Astrocyte (in vitro differentiated cells and primary cell): ENCODE results near the gene MOCS3.

ENCODE experiments used
- EZH2 ChIP-seq: IDR thresholded peaks from 2 replicates; pipeline ENCODE4 v1.6.1; 2012; ENCODE audit warnings: mild to moderate bottlenecking, low read length, inconsistent platforms; ENCODE audit not compliant: insufficient read depth
- TF ChIP-seq, protein P1 (sequence below): IDR thresholded peaks from 2 replicates; pipeline ENCODE4 v1.5.1; 2011; ENCODE audit warnings: low read depth, mild to moderate bottlenecking, inconsistent platforms, low read length, moderate library complexity; ENCODE audit not compliant: insufficient read depth

DNA sequence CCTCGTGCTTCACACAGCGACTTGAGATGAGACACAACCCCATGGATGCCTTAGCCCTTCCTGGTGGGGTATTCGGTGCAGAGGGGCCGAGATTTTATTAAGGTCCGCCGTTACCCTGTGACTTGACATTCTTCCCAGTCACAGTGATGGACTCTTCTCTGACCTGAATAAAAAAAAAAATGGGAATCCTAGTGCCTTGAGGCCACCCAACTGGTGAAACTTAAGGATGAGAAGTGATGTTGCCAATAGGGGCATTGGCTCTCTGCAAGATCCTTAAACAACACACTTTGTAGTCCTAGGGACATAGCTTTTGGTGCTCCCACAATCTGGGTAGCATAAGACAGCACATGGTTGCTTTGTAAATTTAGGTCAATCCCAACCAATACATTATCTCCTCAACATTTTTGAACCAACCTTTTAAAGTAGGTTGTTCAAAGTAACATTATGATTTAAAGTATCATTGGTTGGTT lies 26.6 kb upstream of the MOCS3 start:
- TF ChIP-seq, protein P1, sequence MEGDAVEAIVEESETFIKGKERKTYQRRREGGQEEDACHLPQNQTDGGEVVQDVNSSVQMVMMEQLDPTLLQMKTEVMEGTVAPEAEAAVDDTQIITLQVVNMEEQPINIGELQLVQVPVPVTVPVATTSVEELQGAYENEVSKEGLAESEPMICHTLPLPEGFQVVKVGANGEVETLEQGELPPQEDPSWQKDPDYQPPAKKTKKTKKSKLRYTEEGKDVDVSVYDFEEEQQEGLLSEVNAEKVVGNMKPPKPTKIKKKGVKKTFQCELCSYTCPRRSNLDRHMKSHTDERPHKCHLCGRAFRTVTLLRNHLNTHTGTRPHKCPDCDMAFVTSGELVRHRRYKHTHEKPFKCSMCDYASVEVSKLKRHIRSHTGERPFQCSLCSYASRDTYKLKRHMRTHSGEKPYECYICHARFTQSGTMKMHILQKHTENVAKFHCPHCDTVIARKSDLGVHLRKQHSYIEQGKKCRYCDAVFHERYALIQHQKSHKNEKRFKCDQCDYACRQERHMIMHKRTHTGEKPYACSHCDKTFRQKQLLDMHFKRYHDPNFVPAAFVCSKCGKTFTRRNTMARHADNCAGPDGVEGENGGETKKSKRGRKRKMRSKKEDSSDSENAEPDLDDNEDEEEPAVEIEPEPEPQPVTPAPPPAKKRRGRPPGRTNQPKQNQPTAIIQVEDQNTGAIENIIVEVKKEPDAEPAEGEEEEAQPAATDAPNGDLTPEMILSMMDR, result no peak
- no peak for TF ChIP-seq EZH2
